ENCODE data around the gene ZACN. TPM values are rescaled to one million over a fixed set of nuclear protein-coding genes. Genes with fewer than 3 reads are reported as not detected.

The ZACN gene
- total RNA-seq, 1 donor from 2014 or later, result not detected

DNA sequence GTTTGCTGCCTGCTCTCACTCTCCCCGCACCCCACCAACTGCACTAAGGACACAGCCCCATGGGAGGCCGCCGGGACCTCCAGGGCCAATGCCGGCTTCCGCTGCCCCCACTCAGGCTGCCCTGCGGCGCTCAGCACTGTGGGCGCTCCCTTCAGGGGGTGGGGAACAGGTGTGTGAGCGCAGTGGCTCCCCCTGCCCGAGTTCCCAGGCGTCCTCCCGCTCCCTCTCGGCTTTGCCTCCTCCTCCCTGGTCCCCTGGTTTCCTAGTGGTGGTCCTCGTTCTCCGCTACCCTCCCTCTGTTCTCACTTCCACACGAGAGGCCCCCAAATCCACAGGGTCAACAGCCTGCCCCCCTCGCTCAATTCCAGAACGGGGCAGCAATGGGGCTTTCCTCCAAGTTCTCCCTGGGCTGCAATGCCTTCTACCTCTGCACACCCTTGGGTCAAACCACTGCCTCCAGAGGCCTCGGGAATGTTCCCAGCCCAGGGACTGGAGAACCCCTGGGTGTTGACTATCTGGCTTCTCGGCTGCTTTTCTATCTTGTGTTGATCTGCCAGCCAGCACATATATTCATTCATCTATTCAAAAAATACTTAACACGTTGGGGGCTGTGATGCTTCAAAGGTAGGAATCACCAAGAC, 52.2 kb downstream of the ZACN start:
- DNase-seq (ENCODE audit: low read depth), result no peak

DNA sequence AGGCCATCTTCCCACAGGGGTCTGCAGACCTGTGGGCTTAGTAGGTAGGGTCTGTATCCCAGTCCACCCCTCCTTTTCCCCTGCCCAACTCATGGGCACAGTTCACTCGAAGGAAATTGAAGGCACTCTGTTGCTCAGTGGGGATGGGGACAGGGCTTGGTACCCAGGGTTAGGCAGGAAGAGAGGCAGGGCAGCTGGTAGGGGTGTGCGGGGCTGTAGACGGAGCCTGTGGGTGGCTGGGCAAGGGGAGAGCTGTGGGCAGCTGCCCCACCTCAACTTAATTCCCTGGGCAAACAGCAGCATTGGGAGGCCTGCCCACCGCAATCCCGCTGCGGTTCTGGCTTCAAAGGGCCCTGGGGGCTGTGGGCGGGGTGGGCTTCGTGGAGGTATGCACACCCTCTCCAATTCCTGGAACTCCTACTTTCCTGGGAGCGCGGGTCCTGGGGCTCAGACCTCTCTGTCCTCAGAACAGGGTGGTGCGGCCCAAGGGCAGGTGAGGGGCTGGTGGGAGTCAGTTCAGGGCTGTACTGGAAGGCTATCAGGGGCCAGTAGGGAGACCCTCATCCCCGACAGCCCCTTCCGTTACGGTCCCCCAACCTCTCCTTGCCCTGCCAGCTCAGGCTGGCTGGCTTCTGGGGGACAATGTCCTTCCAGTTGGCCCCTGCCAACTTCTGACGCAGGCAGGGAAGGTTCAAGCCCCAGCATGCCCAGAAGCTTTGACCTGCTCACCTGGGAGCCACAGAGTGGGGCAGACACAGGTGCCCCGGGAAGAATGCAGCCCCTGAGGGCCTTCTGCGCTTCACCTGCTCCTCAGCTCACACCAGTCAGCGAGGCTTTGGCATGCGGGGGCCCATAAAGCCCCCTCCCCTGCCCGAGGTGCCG, 53.0 kb downstream of the ZACN start:
- no peak for DNase-seq (ENCODE audit: low read depth)

Small RNA genes within 50 kb of the gene (microRNA-seq; reads per million reads assigned to microRNA genes)
- 3.4 reads per million, percentile 15 among the genes with 10 or more reads in this experiment for gene MIR6868

Other genes with a start within 250 kb of the ZACN start
- 0.68 and 1.9 TPM in 2 replicates for gene UNC13D, start 234.8 kb upstream of the ZACN start, total RNA-seq
- gene WBP2, start 223.8 kb upstream of the ZACN start, total RNA-seq, result 47.5 and 60.3 TPM in 2 replicates
- gene TRIM47, start 200.6 kb upstream of the ZACN start, total RNA-seq, result 7.2 and 8.8 TPM in 2 replicates
- 22.8 and 25.3 TPM in 2 replicates for gene TRIM65, start 182.2 kb upstream of the ZACN start, total RNA-seq
- gene MRPL38, start 174.3 kb upstream of the ZACN start, total RNA-seq, result 38.2 and 43.4 TPM in 2 replicates
- gene FBF1, start 138.1 kb upstream of the ZACN start, total RNA-seq, result 7.8 and 10.4 TPM in 2 replicates
- 41.5 and 42.3 TPM in 2 replicates for gene ACOX1, start 100.0 kb upstream of the ZACN start, total RNA-seq
- 16.7 and 18.3 TPM in 2 replicates for gene TEN1, start 99.9 kb upstream of the ZACN start, total RNA-seq
- 3.6 and 4.9 TPM in 2 replicates for gene CDK3, start 78.3 kb upstream of the ZACN start, total RNA-seq
- gene EVPL, start 51.9 kb upstream of the ZACN start, total RNA-seq, result not detected in 2 replicates
- gene SRP68, start 6.7 kb upstream of the ZACN start, total RNA-seq, result 32.5 and 41.7 TPM in 2 replicates
- not detected in 2 replicates for gene GALR2, start 4.4 kb upstream of the ZACN start, total RNA-seq
- 86.2 and 104 TPM in 2 replicates for gene EXOC7, start 24.6 kb downstream of the ZACN start, total RNA-seq
- gene FOXJ1, start 62.1 kb downstream of the ZACN start, total RNA-seq, result not detected in 2 replicates
- 6.0 and 7.1 TPM in 2 replicates for gene RNF157, start 161.3 kb downstream of the ZACN start, total RNA-seq
- gene UBALD2, start 186.2 kb downstream of the ZACN start, total RNA-seq, result 5.1 and 5.4 TPM in 2 replicates
- gene QRICH2, start 229.1 kb downstream of the ZACN start, total RNA-seq, result 1.7 and 2.6 TPM in 2 replicates

Measured in myocyte (in vitro differentiated cells).